Measurements from ENCODE around the gene OR5H1.
"Not testable (repeated sequence)": the region's sequence is repeated elsewhere in the genome, so short reads cannot be mapped to it uniquely, and the experiment has no call there.

The OR5H1 gene

GRCh38 chr3:98130421-98130820 is at the start of gene OR5H1:
TSS of gene OR5H1 (plus strand) at chr3:98130721. CDS start at chr3:98132698, 1,977 bp downstream.
- no peaks in the 10 kb centered on the region for H3K27me3 ChIP-seq (ENCODE audit: low read depth)
- in situ Hi-C loops (cut with MboI; ENCODE audit: low sequenced_read_pairs), result no loop called here
- no peaks in the 10 kb centered on the region for H3K9me3 ChIP-seq
- no peaks in the 10 kb centered on the region for H3K36me3 ChIP-seq (replicated peaks)
- no peaks in the 10 kb centered on the region for H3K4me1 ChIP-seq
- no peak within 1 kb of the TSS for H3K4me3 ChIP-seq
- no peak for DNase-seq (ENCODE audit: low spot score in 2 of 2)

DNA sequence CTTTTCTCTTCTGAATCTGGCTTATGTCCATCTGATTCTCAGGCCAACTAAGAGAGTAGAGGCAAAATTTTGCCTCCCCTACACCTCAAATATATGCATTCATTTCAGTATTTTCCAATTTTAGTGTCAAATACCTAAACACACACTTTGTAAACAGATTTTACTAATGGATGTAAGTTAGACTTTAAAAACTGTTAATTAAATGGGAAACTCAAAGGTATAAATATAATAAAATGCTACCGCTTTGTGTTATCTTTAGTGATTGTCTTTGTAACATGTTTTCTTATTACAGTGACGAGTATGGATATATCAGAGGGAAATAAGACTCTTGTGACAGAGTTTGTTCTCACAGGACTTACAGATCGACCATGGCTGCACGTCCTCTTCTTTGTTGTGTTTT is 43.6 kb upstream of the OR5H1 start, which contains the start of gene OR5AC2:
OR5AC2 (plus strand) TSS at position 301 of the 400 bp plus-strand sequence; CDS start at position 301, 0 bp downstream.
- H3K9me3 ChIP-seq, result no peaks in the 10 kb centered on the region
- H3K4me1 ChIP-seq, result no peaks in the 10 kb centered on the region
- in situ Hi-C loops (cut with MboI; ENCODE audit: low sequenced_read_pairs), result no loop called here
- no peak within 1 kb of the TSS for H3K4me3 ChIP-seq
- no peak for DNase-seq (ENCODE audit: low spot score in 2 of 2)
- H3K36me3 ChIP-seq (replicated peaks), result no peaks in the 10 kb centered on the region
- no peaks in the 10 kb centered on the region; the same call in 1 of the 2 replicates for H3K27me3 ChIP-seq (ENCODE audit: low read depth)

- Histone ChIP-seq H3K4me3 (no peak overlapping the region), H3K4me1 (no peaks in the 10 kb centered on the region), H3K36me3 (replicated peaks) (no peaks in the 10 kb centered on the region), H3K27me3 (ENCODE audit: low read depth) (no peaks in the 10 kb centered on the region), H3K9me3 (no peaks in the 10 kb centered on the region)
- DNase-seq (ENCODE audit: low spot score in 2 of 2), result no peak
- in situ Hi-C loops (cut with MboI; ENCODE audit: low sequenced_read_pairs), result no loop called here
These were observed 34.6 kb upstream of the OR5H1 start for GRCh38 chr3:98095882-98096281.

DNA sequence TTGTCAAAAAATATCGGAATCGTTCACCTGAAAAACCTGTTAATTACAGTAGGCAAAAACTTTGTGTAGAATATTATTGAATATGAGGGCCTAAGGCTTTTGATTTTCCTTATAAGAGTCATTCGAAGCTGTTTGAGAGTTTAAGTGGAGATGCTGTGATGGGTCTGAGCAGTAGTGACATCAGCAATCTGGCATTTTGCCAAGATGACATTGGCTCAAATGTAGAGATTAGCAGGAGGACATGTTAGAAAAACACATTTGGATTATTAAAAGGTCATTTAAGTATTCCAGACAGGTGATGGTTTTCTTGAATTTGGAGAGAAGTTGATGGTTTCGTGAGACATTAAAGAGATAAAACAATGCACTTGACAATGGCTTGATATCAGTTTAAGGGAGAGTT is 30.7 kb upstream of the OR5H1 start:
- Histone ChIP-seq H3K4me1 (no peaks in the 10 kb centered on the region), H3K36me3 (replicated peaks) (no peaks in the 10 kb centered on the region), H3K27me3 (ENCODE audit: low read depth) (no peaks in the 10 kb centered on the region; the same call in 1 of the 2 replicates), H3K9me3 (no peaks in the 10 kb centered on the region), H3K4me3 (no peak overlapping the region)
- DNase-seq (ENCODE audit: low spot score in 2 of 2), result no peak
- in situ Hi-C loops (cut with MboI; ENCODE audit: low sequenced_read_pairs), result no loop called here

DNA sequence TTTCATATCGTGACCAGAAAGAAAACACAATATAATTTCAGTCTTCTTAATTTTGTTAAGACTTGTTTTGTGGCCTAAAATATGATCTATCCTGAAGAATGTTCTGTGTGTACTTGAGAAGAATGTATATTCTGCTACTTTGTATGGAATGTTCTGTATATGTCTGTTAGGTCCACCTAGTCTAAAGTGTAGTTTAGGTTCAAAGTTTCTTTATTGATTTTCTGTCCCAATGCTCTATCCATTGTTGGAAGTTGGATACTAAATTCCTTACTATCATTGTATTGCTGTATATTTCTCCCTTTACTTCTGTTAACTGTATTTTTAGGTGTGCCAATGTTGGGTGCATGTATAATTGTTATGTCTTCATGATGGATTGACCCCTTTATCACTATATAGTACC is 22.4 kb upstream of the OR5H1 start:
- in situ Hi-C loops (cut with MboI; ENCODE audit: low sequenced_read_pairs), result no loop called here

DNA sequence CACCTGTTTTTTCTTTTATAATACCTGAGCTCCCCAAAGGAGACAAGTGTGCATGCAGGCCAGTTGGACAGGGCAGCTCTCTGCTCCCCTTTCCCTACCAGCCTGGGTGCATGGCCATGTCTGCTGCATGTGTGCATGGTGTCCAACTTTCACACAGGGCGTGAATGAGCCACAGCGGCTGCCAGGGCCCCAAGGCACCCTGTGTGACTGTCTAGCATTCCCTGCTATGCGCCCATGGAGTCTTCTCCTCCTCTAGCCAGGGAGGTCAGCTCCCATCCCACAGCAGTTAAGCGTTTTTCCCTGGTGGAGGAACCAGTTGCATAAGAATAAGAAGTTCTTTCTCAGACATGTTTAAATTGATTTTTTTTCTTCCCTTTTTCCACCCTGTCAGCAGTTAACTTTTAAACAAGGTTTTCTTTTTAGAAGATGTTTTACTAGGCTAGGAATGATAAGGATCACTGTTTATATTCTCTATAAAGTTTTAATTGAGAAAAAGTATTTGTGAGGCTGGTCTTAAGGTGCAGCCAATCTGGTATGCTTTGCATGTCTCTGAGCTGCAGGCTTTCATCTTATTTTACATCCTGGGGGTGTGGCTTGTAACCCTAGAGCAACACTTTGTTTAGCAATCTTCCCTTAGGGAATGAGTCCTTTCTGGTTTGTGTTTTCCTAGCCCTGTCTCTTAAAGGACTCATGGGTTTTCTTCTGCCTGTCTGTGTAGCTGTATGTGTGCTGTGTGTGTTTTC is 20.5 kb upstream of the OR5H1 start:
- H3K27me3 ChIP-seq (ENCODE audit: low read depth), result no peaks in the 10 kb centered on the region; the same call in 1 of the 2 replicates
- H3K36me3 ChIP-seq (replicated peaks), result no peaks in the 10 kb centered on the region
- H3K9me3 ChIP-seq, result no peaks in the 10 kb centered on the region
- peak; percentile 62 to 75 for DNase-seq (ENCODE audit: low spot score in 2 of 2)
- in situ Hi-C loops (cut with MboI; ENCODE audit: low sequenced_read_pairs), result no loop called here
- peaks cover 11% of the 10 kb centered on the region for H3K4me1 ChIP-seq
- H3K4me3 ChIP-seq, result no peak overlapping the region

More for the DNA sequence above, 22.4 kb upstream of the OR5H1 start:
- H3K27me3 ChIP-seq (ENCODE audit: low read depth), result no peaks in the 10 kb centered on the region; the same call in 1 of the 2 replicates
- H3K36me3 ChIP-seq (replicated peaks), result no peaks in the 10 kb centered on the region
- H3K9me3 ChIP-seq, result no peaks in the 10 kb centered on the region
- DNase-seq (ENCODE audit: low spot score in 2 of 2), result no peak
- no peak overlapping the region for H3K4me3 ChIP-seq
- H3K4me1 ChIP-seq, result peaks cover 11% of the 10 kb centered on the region

GRCh38 chr3:98110550-98110908 is 20.0 kb upstream of the OR5H1 start:
- in situ Hi-C loops (cut with MboI; ENCODE audit: low sequenced_read_pairs), result no loop called here

DNA sequence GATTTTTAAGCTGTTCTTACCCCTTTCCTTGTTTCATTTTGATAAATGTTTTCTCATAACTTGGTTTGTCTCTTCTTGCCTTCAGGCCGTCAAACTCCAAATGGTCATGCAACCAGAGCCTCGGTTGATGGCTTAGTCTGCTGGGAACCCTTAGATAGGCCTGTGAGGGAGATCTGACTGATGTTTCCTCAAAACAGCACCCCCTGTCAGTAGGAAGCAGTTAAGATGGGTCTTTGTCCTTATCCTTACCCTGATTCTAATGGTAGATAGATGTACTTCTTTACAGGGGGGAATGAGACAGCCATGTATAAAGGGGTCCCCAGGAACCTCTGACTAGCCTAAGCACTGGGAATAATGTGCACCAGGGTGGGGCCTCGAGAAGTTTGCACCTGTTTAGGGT is 16.3 kb upstream of the OR5H1 start:
- Histone ChIP-seq H3K36me3 (replicated peaks) (no peaks in the 10 kb centered on the region), H3K4me1 (peaks cover 11% of the 10 kb centered on the region), H3K9me3 (no peaks in the 10 kb centered on the region), H3K27me3 (ENCODE audit: low read depth) (no peaks in the 10 kb centered on the region), H3K4me3 (no peak overlapping the region)
- no peak for DNase-seq (ENCODE audit: low spot score in 2 of 2)
- in situ Hi-C loops (cut with MboI; ENCODE audit: low sequenced_read_pairs), result no loop called here

More at GRCh38 chr3:98110550-98110908, 20.0 kb upstream of the OR5H1 start:
- DNase-seq (ENCODE audit: low spot score in 2 of 2), result no peak
- Histone ChIP-seq H3K9me3 (no peaks in the 10 kb centered on the region), H3K4me1 (peaks cover 11% of the 10 kb centered on the region), H3K4me3 (no peak overlapping the region), H3K27me3 (ENCODE audit: low read depth) (no peaks in the 10 kb centered on the region; the same call in 1 of the 2 replicates), H3K36me3 (replicated peaks) (no peaks in the 10 kb centered on the region)

- H3K4me1 ChIP-seq, result peaks cover under 1% of the 10 kb centered on the region; the same call in 1 of the 2 replicates
- in situ Hi-C loops (cut with MboI; ENCODE audit: low sequenced_read_pairs), result no loop called here
- DNase-seq (ENCODE audit: low spot score in 2 of 2), result no peak
- no peak overlapping the region for H3K4me3 ChIP-seq
- no peaks in the 10 kb centered on the region for H3K9me3 ChIP-seq
- no peaks in the 10 kb centered on the region for H3K27me3 ChIP-seq (ENCODE audit: low read depth)
- no peaks in the 10 kb centered on the region for H3K36me3 ChIP-seq (replicated peaks)
These were observed 14.8 kb upstream of the OR5H1 start for GRCh38 chr3:98115717-98116116.

- H3K27me3 ChIP-seq (ENCODE audit: low read depth), result no peaks in the 10 kb centered on the region
- in situ Hi-C loops (cut with MboI; ENCODE audit: low sequenced_read_pairs), result no loop called here
- no peak overlapping the region for H3K4me3 ChIP-seq
- DNase-seq (ENCODE audit: low spot score in 2 of 2), result no peak
- H3K4me1 ChIP-seq, result no peaks in the 10 kb centered on the region
- H3K9me3 ChIP-seq, result no peaks in the 10 kb centered on the region
- H3K36me3 ChIP-seq (replicated peaks), result no peaks in the 10 kb centered on the region
These were observed 6.1 kb downstream of the OR5H1 start for GRCh38 chr3:98136631-98137030.

DNA sequence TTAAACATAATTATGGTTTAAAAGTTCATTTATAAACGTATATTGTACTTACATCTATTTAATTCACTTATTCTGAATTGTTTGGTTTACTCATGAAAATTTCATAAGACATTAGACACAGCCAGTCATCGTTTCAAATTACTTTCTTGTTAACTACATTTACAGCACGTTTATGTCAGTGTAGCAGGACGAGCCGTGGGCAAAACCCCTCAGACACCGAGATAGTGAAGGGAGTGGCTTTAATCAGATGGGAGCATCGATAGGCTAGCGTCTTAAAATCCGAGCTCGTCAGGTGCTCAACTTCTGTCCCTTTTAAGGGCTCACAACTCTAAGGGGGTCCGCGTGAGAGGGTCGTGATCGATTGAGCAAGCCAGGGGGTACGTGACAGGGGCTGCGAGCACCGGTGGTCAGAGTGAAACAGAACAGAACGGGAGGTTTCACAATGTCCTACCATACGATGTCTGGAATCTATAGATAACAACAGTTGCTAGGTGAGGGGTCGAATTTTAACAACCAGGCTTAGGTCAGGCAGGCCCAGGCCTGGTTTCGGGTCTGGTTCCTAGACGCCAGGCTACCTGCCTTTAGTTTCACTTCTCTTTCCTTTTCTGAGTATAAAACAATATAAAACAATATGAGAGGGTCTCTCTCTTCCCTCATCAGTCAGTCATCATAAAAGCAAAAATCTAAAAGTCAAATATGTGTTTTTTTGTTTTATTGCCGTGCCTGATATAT is 7.5 kb downstream of the OR5H1 start:
- in situ Hi-C loops (cut with MboI; ENCODE audit: low sequenced_read_pairs); H3K36me3 ChIP-seq (replicated peaks); H3K4me1 ChIP-seq; H3K4me3 ChIP-seq; H3K9me3 ChIP-seq; DNase-seq (ENCODE audit: low spot score in 2 of 2); H3K27me3 ChIP-seq (ENCODE audit: low read depth): not testable (repeated sequence)

GRCh38 chr3:98140531-98140930 is 10.0 kb downstream of the OR5H1 start:
- no peaks in the 10 kb centered on the region for H3K9me3 ChIP-seq
- in situ Hi-C loops (cut with MboI; ENCODE audit: low sequenced_read_pairs), result no loop called here
- no peaks in the 10 kb centered on the region for H3K4me1 ChIP-seq
- no peaks in the 10 kb centered on the region for H3K36me3 ChIP-seq (replicated peaks)
- no peak for DNase-seq (ENCODE audit: low spot score in 2 of 2)
- no peak overlapping the region for H3K4me3 ChIP-seq
- H3K27me3 ChIP-seq (ENCODE audit: low read depth), result no peaks in the 10 kb centered on the region

- H3K4me1 ChIP-seq, result no peaks in the 10 kb centered on the region
- no peak for DNase-seq (ENCODE audit: low spot score in 2 of 2)
- H3K9me3 ChIP-seq, result no peaks in the 10 kb centered on the region
- no peaks in the 10 kb centered on the region for H3K36me3 ChIP-seq (replicated peaks)
- no peaks in the 10 kb centered on the region; the same call in 1 of the 2 replicates for H3K27me3 ChIP-seq (ENCODE audit: low read depth)
- in situ Hi-C loops (cut with MboI; ENCODE audit: low sequenced_read_pairs), result no loop called here
- no peak within 1 kb of the TSS for H3K4me3 ChIP-seq
These were observed 16.7 kb downstream of the OR5H1 start, which contains the start of gene OR5H14 for GRCh38 chr3:98147179-98147578. TSS of gene OR5H14 (plus strand) at chr3:98147479. CDS start at chr3:98149386, 1,907 bp downstream.

DNA sequence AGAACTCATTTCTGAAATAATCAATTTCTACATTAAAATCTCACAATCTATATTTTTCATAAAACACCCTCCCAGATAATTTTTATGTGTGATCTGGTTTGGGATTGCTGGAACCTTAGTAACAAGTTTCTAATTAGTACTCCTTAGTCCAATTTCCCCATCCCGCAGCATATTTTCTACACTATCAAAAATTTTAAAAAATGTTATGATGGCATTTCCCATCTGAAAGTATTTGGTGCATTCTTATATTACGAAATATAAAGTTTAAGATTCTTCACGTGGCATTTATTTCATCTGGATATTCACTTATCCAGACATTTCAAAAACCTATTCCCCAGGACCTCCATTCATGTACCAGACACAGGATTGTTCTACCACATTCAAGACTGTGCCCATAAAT is 18.2 kb downstream of the OR5H1 start:
- H3K36me3 ChIP-seq (replicated peaks), result no peaks in the 10 kb centered on the region
- H3K27me3 ChIP-seq (ENCODE audit: low read depth), result no peaks in the 10 kb centered on the region; the same call in 1 of the 2 replicates
- H3K4me1 ChIP-seq, result no peaks in the 10 kb centered on the region
- in situ Hi-C loops (cut with MboI; ENCODE audit: low sequenced_read_pairs), result no loop called here
- no peaks in the 10 kb centered on the region for H3K9me3 ChIP-seq
- DNase-seq (ENCODE audit: low spot score in 2 of 2), result no peak
- no peak overlapping the region for H3K4me3 ChIP-seq

Data from HAP-1 (cell line).